Measurements from ENCODE around the gene STYX. TPM values are rescaled to one million over a fixed set of nuclear protein-coding genes. Genes with fewer than 3 reads are reported as not detected.

STYX gene
- total and polyA plus RNA-seq, 2 of the 8 experiments (the other 6 are each of a cell fraction or from before 2014, with no cell fraction given): 8.3 to 29.0 TPM

DNA sequence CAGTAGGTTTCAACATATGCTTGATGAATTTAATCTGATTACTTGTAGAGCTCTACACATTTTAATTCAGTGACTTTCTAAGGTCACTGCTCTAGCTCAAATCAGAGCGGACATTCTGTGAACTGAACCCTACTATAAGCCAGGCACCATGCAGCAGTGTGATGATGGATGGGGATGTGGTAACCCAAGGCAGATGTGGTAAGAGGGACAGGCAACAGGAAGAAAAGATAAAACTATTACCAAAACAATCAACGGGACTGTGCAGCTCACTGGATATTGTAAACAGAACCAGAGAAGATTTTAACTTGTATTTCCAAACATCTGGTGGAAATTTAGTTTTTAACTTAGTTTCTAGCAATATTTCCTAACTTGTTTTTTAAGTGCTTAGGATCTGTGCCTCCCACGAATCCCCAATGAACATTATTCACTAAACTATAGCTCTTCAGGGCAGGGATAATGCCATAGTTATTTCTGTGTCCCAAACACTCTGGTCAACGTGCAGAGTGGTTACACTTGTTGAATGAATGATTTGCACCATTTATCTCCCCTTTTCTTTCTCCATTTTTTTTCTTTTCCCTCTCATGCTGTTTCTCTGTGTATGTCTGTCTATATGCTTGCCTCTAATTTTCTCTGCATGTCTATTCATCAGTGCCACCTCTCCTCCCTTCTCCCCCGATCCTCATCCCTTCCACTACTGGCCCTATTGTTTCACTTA is 37.6 kb upstream of the STYX start:
- Histone ChIP-seq H2BK5ac (ENCODE audit: low read depth, low read length) (no peak overlapping the region), H3K4ac (replicated peaks; ENCODE audit: insufficient read length, low read depth, low read length) (no peak overlapping the region), H3K23ac (ENCODE audit: insufficient read length) (no peak overlapping the region), H2AFZ (ENCODE audit: low read length) (no peak overlapping the region), H3K79me1 (ENCODE audit: low read depth, low read length) (no peaks in the 10 kb centered on the region), H3K14ac (ENCODE audit: insufficient read length) (no peak overlapping the region), H3K36me3 (ENCODE audit: control insufficient read depth in 2 of 4, insufficient read depth in 4 of 4, low read length in 3 of 4) (no peaks in the 10 kb centered on the region), H2BK12ac (ENCODE audit: low read depth, low read length) (no peak overlapping the region), H4K91ac (replicated peaks; ENCODE audit: insufficient read length, low read length) (no peak overlapping the region), H3K4me2 (ENCODE audit: insufficient read depth in 1 of 2, low read depth in 2 of 2, low read length in 2 of 2) (no peak overlapping the region), H3K4me1 (replicated peaks in 1 of 4; ENCODE audit: control insufficient read depth in 3 of 4, insufficient read depth in 4 of 4, low read length in 3 of 4) (peaks cover 0 to 3% (median 0%) of the 10 kb centered on the region in 4 experiments; a peak in 2 of 7 replicates), H4K8ac (ENCODE audit: extremely low read depth, insufficient read depth, low read length) (no peak overlapping the region), H3K23me2 (ENCODE audit: low read depth, low read length) (peaks cover 6% of the 10 kb centered on the region; the same call in 1 of the 2 replicates), H3K79me2 (ENCODE audit: control insufficient read depth in 1 of 2, insufficient read depth in 2 of 2, low read length in 2 of 2) (peaks cover 0 to 63% of the 10 kb centered on the region in 2 experiments; a peak in 2 of 4 replicates), H3K18ac (ENCODE audit: extremely low read depth, low read length) (no peak overlapping the region), H4K20me1 (replicated peaks in 1 of 2; ENCODE audit: control insufficient read depth in 1 of 2, insufficient read depth in 2 of 2, low read length in 2 of 2) (peaks cover 3 to 11% of the 10 kb centered on the region in 2 experiments), H2BK120ac (replicated peaks; ENCODE audit: low read depth, low read length) (no peak overlapping the region), H3K27me3 (replicated peaks in 1 of 4; ENCODE audit: control insufficient read depth in 3 of 4, extremely low read depth in 1 of 4, insufficient read depth in 3 of 4, low read length in 3 of 4) (no peaks in the 10 kb centered on the region), H2AK5ac (ENCODE audit: low read depth, low read length) (no peak overlapping the region; the same call in 1 of the 2 replicates), H2BK20ac (ENCODE audit: low read length) (no peak overlapping the region), H3K56ac (replicated peaks; ENCODE audit: insufficient read length, low read depth, low read length) (no peak overlapping the region), H4K5ac (ENCODE audit: insufficient read length, low read depth, low read length) (no peak overlapping the region), H3K9ac (replicated peaks in 1 of 4; ENCODE audit: extremely low read depth in 1 of 4, low read depth in 3 of 4, low read length in 3 of 4) (no peak overlapping the region), H3K9me3 (ENCODE audit: insufficient read depth in 2 of 2, low read depth in 1 of 2, low read length in 1 of 2) (no peaks in the 10 kb centered on the region), H3K4me3 (ENCODE audit: extremely low read depth in 1 of 4, insufficient read depth in 2 of 4, low read depth in 3 of 4, low read length in 4 of 4) (no peak overlapping the region), H3K27ac (ENCODE audit: low read depth, low read length) (no peak overlapping the region), H2BK15ac (ENCODE audit: low read length) (no peak overlapping the region)
- ChIA-PET POLR2A (ENCODE audit: partially characterized antibody) (interaction anchor here (1.6 kb wide), 1 partner anchor 15 kb away, joined by 6 read pairs; the partner anchor contains the start of gene PSMC6), CTCF (ENCODE audit: partially characterized antibody) (no interaction called here)
- DNase-seq (ENCODE audit: low read depth in 1 of 2, low spot score in 2 of 2): no peak
- WGBS, 2 experiments (ENCODE audit: extremely low coverage in 1 of 2, insufficient coverage in 1 of 2, insufficient read length in 1 of 2, insufficient replicate concordance in 2 of 2, low coverage in 1 of 2, low lambda C conversion rate in 2 of 2, missing lambda C conversion rate in 1 of 2): 89% methylated on average over 5 of the region's 5 CpGs; no CpG with 5 or more reads in 1 of the 2 experiments
- FAIRE-seq: no peak
- no peak for TF ChIP-seq NRF1 (IDR thresholded peaks at IDR 0.05; ENCODE audit: low read depth, low read length)
- no peak for TF ChIP-seq KDM1A (IDR thresholded peaks at IDR 0.05; ENCODE audit: borderline replicate concordance, low read length)
- no peak for TF ChIP-seq CEBPB (IDR thresholded peaks at IDR 0.05; ENCODE audit: low read depth, low read length)
- TF ChIP-seq EGR1 (IDR thresholded peaks at IDR 0.05; ENCODE audit: borderline replicate concordance, low read depth, low read length): no peak
- TF ChIP-seq RAD21 (IDR thresholded peaks at IDR 0.05 in 1 of 2, conservative IDR thresholded peaks at IDR 0.05 in 1 of 2; ENCODE audit: low read depth in 2 of 2, low read length in 2 of 2): no peak
- no peak for TF ChIP-seq TAF1 (IDR thresholded peaks at IDR 0.05; ENCODE audit: low read depth, low read length)
- no peak for TF ChIP-seq TBP (IDR thresholded peaks at IDR 0.05; ENCODE audit: low read depth, low read length)
- no peak for TF ChIP-seq HDAC2 (IDR thresholded peaks at IDR 0.05; ENCODE audit: borderline replicate concordance in 1 of 2, low read depth in 2 of 2, low read length in 2 of 2)
- no peak for TF ChIP-seq POLR2A (IDR thresholded peaks at IDR 0.05; ENCODE audit: control extremely low read depth in 1 of 2, low read depth in 2 of 2, low read length in 2 of 2)
- TF ChIP-seq SP1 (IDR thresholded peaks at IDR 0.05; ENCODE audit: low read depth, low read length): no peak
- TF ChIP-seq, protein P1, sequence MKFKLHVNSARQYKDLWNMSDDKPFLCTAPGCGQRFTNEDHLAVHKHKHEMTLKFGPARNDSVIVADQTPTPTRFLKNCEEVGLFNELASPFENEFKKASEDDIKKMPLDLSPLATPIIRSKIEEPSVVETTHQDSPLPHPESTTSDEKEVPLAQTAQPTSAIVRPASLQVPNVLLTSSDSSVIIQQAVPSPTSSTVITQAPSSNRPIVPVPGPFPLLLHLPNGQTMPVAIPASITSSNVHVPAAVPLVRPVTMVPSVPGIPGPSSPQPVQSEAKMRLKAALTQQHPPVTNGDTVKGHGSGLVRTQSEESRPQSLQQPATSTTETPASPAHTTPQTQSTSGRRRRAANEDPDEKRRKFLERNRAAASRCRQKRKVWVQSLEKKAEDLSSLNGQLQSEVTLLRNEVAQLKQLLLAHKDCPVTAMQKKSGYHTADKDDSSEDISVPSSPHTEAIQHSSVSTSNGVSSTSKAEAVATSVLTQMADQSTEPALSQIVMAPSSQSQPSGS (IDR thresholded peaks at IDR 0.05; ENCODE audit: low read length): no peak
- no peak for TF ChIP-seq SIRT6 (IDR thresholded peaks at IDR 0.05; ENCODE audit: low read length)

All from H1 (cell line).